C4-2B (cell line): ENCODE results near the gene ZNF385B.

Experiments used
- ZFX ChIP-seq: fragments of 450-650 bp; IDR thresholded peaks from 2 replicates; pipeline ENCODE4 v1.6.1; 2017
- TF ChIP-seq, protein P1 (sequence below): fragments of 450-650 bp; conservative IDR thresholded peaks from 2 replicates; pipeline ENCODE4 v1.5.1; 2017; ENCODE audit warnings: mild to moderate bottlenecking

DNA sequence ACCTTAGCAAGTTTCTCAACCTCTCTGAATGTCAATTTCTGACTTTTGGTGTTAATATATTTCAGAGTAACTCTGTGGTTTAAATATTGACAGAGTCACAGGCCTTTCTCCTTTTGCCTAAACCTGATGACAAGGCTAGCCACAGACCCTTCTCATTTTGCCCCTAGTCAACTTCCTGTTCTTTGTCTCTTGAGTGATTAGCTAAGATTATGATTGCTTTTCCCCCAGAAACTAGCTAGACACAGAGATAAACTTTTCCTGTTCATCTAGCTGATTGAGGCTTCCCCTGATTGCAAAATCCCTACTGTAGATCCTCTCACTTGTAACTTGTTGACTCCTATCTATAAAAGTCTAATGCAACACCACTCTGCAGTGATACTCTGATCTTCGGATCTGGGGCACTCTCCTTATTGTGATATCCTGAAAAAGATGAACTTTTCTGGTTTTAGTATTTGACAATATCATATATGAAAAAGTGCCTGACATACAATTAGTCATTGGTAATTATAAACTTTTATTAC is 241.4 kb downstream of the ZNF385B start:
- TF ChIP-seq, protein P1, sequence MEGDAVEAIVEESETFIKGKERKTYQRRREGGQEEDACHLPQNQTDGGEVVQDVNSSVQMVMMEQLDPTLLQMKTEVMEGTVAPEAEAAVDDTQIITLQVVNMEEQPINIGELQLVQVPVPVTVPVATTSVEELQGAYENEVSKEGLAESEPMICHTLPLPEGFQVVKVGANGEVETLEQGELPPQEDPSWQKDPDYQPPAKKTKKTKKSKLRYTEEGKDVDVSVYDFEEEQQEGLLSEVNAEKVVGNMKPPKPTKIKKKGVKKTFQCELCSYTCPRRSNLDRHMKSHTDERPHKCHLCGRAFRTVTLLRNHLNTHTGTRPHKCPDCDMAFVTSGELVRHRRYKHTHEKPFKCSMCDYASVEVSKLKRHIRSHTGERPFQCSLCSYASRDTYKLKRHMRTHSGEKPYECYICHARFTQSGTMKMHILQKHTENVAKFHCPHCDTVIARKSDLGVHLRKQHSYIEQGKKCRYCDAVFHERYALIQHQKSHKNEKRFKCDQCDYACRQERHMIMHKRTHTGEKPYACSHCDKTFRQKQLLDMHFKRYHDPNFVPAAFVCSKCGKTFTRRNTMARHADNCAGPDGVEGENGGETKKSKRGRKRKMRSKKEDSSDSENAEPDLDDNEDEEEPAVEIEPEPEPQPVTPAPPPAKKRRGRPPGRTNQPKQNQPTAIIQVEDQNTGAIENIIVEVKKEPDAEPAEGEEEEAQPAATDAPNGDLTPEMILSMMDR = no peak
- no peak for TF ChIP-seq ZFX
